ENCODE data around the gene UBE2J2.

UBE2J2 gene

GRCh38 chr1:1268284-1268682 lies 5.4 kb downstream of the UBE2J2 start:
- Histone ChIP-seq H3K4me1 (ENCODE audit: insufficient read depth, low read length) (0 out of 2 replicates have a peak, but pooled peaks cover 3% of the 10 kb centered on the region), H3K4me3 (ENCODE audit: low read length) (no peak overlapping the region), H3K27me3 (ENCODE audit: insufficient read depth, low read length) (no peaks in the 10 kb centered on the region), H3K9me3 (ENCODE audit: insufficient read depth, low read depth, low read length) (no peaks in the 10 kb centered on the region), H3K27ac (ENCODE audit: low read length) (no peak overlapping the region), H3K36me3 (ENCODE audit: insufficient read depth, low read depth, low read length) (peaks cover 50% of the 10 kb centered on the region), H3K9ac (ENCODE audit: low read depth, low read length) (no peak overlapping the region)

DNA sequence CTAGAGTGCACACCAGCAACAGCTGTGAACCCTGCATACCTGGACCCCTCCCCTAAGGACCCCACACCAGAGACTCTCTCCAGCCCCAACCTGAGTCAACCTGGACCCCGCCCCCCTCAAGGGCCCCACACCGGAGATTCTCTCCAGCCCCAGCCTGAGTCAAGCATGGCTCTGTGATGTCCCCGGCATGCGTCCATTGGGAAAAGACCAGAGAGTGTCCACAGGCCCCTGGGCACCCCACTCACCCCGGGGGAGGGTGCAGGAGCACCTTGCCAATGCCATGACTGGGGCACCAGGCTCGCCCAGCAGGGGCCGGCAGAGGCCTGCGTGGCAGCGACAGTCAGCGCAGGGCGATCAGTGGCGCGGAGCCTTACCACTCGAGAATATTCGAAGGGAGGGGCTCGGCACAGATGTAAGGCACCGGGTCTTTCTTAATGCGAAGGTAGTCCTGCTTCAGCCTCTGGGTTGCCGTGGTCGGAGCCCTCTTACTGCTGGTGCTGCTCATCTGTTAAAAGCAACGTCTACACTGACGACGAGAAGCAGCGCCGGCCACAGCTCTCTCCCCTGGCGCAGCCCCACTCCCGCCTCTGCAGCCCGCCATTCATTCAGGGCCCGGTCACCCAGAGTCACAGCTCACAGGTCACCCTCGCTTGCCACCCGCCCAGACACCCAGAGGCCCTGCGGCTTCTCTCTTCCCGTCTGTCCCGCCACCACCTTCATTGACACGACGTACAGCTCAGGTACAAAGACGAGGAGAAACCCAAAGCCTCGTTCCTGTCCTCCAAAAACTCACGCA lies 6.0 kb downstream of the UBE2J2 start:
- Histone ChIP-seq H3K9me3 (ENCODE audit: insufficient read depth, low read depth, low read length) (no peaks in the 10 kb centered on the region), H3K27ac (ENCODE audit: low read length) (no peak overlapping the region), H3K4me1 (ENCODE audit: insufficient read depth, low read length) (0 out of 2 replicates have a peak, but pooled peaks cover 3% of the 10 kb centered on the region), H3K36me3 (ENCODE audit: insufficient read depth, low read depth, low read length) (peaks cover 56% of the 10 kb centered on the region), H3K4me3 (ENCODE audit: low read length) (no peak overlapping the region), H3K9ac (ENCODE audit: low read depth, low read length) (no peak overlapping the region), H3K27me3 (ENCODE audit: insufficient read depth, low read length) (no peaks in the 10 kb centered on the region)

DNA sequence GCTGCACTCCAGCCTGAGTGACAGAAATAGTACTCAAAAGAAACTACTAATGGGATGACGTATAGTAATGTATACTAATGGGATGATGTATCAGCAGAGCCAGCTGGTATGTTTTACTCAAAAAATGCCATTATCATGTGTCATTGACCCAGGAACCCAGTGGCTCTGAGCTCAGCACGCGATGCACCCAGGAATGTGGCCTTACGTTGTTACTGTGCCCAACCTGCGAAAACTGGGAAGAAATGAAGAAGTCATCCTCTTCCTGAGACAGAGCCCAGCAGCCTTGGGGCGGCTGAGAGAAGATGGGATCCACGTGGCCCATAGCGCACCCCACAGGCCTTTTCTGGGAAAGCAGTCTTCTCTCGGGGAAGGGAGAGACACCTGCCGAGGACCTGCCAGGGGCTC lies 8.8 kb downstream of the UBE2J2 start:
- Histone ChIP-seq H3K4me3 (ENCODE audit: low read length) (no peak overlapping the region), H3K36me3 (ENCODE audit: insufficient read depth, low read depth, low read length) (peaks cover 74% of the 10 kb centered on the region), H3K9ac (ENCODE audit: low read depth, low read length) (no peak overlapping the region), H3K4me1 (ENCODE audit: insufficient read depth, low read length) (no peaks in the 10 kb centered on the region), H3K27ac (ENCODE audit: low read length) (no peak overlapping the region), H3K9me3 (ENCODE audit: insufficient read depth, low read depth, low read length) (no peaks in the 10 kb centered on the region), H3K27me3 (ENCODE audit: insufficient read depth, low read length) (no peaks in the 10 kb centered on the region)

DNA sequence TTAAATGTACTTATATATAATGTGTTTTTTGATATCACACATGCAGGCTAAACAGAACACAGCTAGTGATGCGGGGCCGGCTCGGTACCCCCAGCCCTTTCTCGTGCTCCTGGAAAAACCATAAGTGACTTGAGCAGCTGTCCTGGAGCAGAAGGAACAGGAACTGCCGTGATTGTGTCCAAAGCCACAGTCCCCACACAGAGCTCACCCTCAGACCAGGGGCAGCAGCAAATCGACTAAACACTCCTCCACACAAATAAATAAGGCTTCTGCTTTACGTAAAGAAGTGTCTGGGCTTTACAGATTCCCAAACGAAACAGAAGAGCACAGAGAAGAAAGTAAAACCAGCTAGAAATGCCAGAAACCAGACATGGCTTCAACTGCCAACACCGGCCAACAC lies 9.6 kb downstream of the UBE2J2 start:
- Histone ChIP-seq H3K4me1 (ENCODE audit: insufficient read depth, low read length) (no peaks in the 10 kb centered on the region), H3K4me3 (ENCODE audit: low read length) (no peak overlapping the region), H3K9me3 (ENCODE audit: insufficient read depth, low read depth, low read length) (no peaks in the 10 kb centered on the region), H3K36me3 (ENCODE audit: insufficient read depth, low read depth, low read length) (peaks cover 78% of the 10 kb centered on the region), H3K9ac (ENCODE audit: low read depth, low read length) (no peak overlapping the region), H3K27ac (ENCODE audit: low read length) (no peak overlapping the region), H3K27me3 (ENCODE audit: insufficient read depth, low read length) (no peaks in the 10 kb centered on the region)

- no peak overlapping the region for H3K9ac ChIP-seq (ENCODE audit: low read depth, low read length)
- no peaks in the 10 kb centered on the region for H3K27me3 ChIP-seq (ENCODE audit: insufficient read depth, low read length)
- H3K36me3 ChIP-seq (ENCODE audit: insufficient read depth, low read depth, low read length), result peaks cover 74% of the 10 kb centered on the region
- no peak overlapping the region for H3K27ac ChIP-seq (ENCODE audit: low read length)
- no peak overlapping the region for H3K4me3 ChIP-seq (ENCODE audit: low read length)
- no peaks in the 10 kb centered on the region for H3K9me3 ChIP-seq (ENCODE audit: insufficient read depth, low read depth, low read length)
- no peaks in the 10 kb centered on the region for H3K4me1 ChIP-seq (ENCODE audit: insufficient read depth, low read length)
Measured at GRCh38 chr1:1262758-1263157, 10.9 kb downstream of the UBE2J2 start.

DNA sequence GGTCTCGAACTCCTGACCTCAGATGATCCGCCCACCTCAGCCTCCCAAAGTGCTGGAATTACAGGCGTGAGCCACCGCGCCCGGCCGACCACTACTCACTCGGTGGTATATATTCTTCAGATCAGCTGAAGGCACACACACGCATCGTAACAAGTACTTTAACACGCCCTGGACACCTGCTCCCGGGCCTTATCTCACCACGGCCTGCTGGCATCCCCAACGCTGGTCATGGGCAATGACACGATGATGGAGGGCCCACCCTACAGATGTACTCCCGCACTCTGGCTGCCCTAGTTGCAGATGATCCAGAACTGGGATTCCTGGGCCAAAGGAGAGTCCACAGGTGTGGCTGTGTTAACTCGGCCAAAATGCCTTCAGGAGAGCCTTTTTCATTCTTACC lies 11.6 kb downstream of the UBE2J2 start:
- Histone ChIP-seq H3K4me1 (ENCODE audit: insufficient read depth, low read length) (0 out of 2 replicates have a peak, but pooled peaks cover 3% of the 10 kb centered on the region), H3K4me3 (ENCODE audit: low read length) (no peak overlapping the region), H3K36me3 (ENCODE audit: insufficient read depth, low read depth, low read length) (peaks cover 68% of the 10 kb centered on the region), H3K27me3 (ENCODE audit: insufficient read depth, low read length) (no peaks in the 10 kb centered on the region), H3K9me3 (ENCODE audit: insufficient read depth, low read depth, low read length) (no peaks in the 10 kb centered on the region), H3K27ac (ENCODE audit: low read length) (no peak overlapping the region), H3K9ac (ENCODE audit: low read depth, low read length) (no peak overlapping the region)

GRCh38 chr1:1260843-1261560 lies 12.7 kb downstream of the UBE2J2 start:
- no peak overlapping the region for H3K9ac ChIP-seq (ENCODE audit: low read depth, low read length)
- H3K4me1 ChIP-seq (ENCODE audit: insufficient read depth, low read length), result 0 out of 2 replicates have a peak, but pooled peaks cover 3% of the 10 kb centered on the region
- H3K27me3 ChIP-seq (ENCODE audit: insufficient read depth, low read length), result no peaks in the 10 kb centered on the region
- H3K27ac ChIP-seq (ENCODE audit: low read length), result no peak overlapping the region
- H3K36me3 ChIP-seq (ENCODE audit: insufficient read depth, low read depth, low read length), result peaks cover 75% of the 10 kb centered on the region
- H3K9me3 ChIP-seq (ENCODE audit: insufficient read depth, low read depth, low read length), result no peaks in the 10 kb centered on the region
- H3K4me3 ChIP-seq (ENCODE audit: low read length), result no peak overlapping the region

DNA sequence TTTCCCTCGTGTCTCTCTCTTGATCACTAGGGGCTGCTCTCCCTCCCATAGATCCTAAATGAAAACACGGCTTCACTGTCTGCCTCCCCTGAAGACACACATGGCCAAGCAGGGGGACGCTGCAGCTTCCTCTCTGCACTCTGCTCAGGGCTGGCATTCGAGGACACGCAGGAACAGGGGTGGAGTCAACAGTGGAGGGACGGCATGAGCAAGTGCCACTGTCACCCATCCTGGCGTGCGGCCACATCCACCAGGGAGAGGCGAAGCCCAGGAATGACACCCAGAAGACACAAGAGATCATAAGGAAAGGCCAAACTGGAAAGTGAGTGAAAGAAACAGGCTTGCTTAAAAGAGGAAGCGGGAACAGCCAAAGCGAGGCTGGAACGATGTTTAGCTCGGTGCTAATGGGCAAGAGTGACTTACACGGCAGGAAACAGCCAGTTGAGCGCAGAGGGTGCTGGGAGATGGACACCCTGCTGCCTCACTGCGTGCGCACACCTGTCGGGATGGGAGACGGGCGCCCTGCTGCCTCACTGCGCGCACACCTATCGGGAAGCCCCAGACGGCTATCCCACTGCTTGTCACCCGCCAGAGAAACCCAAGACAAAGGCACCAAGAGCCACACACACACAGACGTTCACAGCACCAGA lies 13.6 kb downstream of the UBE2J2 start:
- Histone ChIP-seq H3K27me3 (ENCODE audit: insufficient read depth, low read length) (no peaks in the 10 kb centered on the region), H3K9ac (ENCODE audit: low read depth, low read length) (no peak overlapping the region), H3K9me3 (ENCODE audit: insufficient read depth, low read depth, low read length) (no peaks in the 10 kb centered on the region), H3K27ac (ENCODE audit: low read length) (no peak overlapping the region), H3K36me3 (ENCODE audit: insufficient read depth, low read depth, low read length) (peaks cover 80% of the 10 kb centered on the region), H3K4me1 (ENCODE audit: insufficient read depth, low read length) (0 out of 2 replicates have a peak, but pooled peaks cover 3% of the 10 kb centered on the region), H3K4me3 (ENCODE audit: low read length) (no peak overlapping the region)

- no peaks in the 10 kb centered on the region for H3K27me3 ChIP-seq (ENCODE audit: insufficient read depth, low read length)
- no peak overlapping the region for H3K9ac ChIP-seq (ENCODE audit: low read depth, low read length)
- no peak overlapping the region for H3K27ac ChIP-seq (ENCODE audit: low read length)
- H3K4me3 ChIP-seq (ENCODE audit: low read length), result no peak overlapping the region
- H3K9me3 ChIP-seq (ENCODE audit: insufficient read depth, low read depth, low read length), result no peaks in the 10 kb centered on the region
- peaks cover 81% of the 10 kb centered on the region for H3K36me3 ChIP-seq (ENCODE audit: insufficient read depth, low read depth, low read length)
- 0 out of 2 replicates have a peak, but pooled peaks cover 3% of the 10 kb centered on the region for H3K4me1 ChIP-seq (ENCODE audit: insufficient read depth, low read length)
Measured at GRCh38 chr1:1259540-1259939, 14.1 kb downstream of the UBE2J2 start.

- H3K4me3 ChIP-seq (ENCODE audit: low read length), result no peak overlapping the region
- no peak overlapping the region for H3K9ac ChIP-seq (ENCODE audit: low read depth, low read length)
- H3K27me3 ChIP-seq (ENCODE audit: insufficient read depth, low read length), result no peaks in the 10 kb centered on the region
- peaks cover 81% of the 10 kb centered on the region for H3K36me3 ChIP-seq (ENCODE audit: insufficient read depth, low read depth, low read length)
- H3K4me1 ChIP-seq (ENCODE audit: insufficient read depth, low read length), result 0 out of 2 replicates have a peak, but pooled peaks cover 3% of the 10 kb centered on the region
- no peak overlapping the region for H3K27ac ChIP-seq (ENCODE audit: low read length)
- no peaks in the 10 kb centered on the region for H3K9me3 ChIP-seq (ENCODE audit: insufficient read depth, low read depth, low read length)
Measured at GRCh38 chr1:1259119-1259488, 14.6 kb downstream of the UBE2J2 start.

- no peaks in the 10 kb centered on the region for H3K9me3 ChIP-seq (ENCODE audit: insufficient read depth, low read depth, low read length)
- 0 out of 2 replicates have a peak, but pooled peaks cover 3% of the 10 kb centered on the region for H3K4me1 ChIP-seq (ENCODE audit: insufficient read depth, low read length)
- H3K27me3 ChIP-seq (ENCODE audit: insufficient read depth, low read length), result no peaks in the 10 kb centered on the region
- H3K4me3 ChIP-seq (ENCODE audit: low read length), result no peak overlapping the region
- no peak overlapping the region; the same call in none of the 2 replicates for H3K9ac ChIP-seq (ENCODE audit: low read depth, low read length)
- H3K27ac ChIP-seq (ENCODE audit: low read length), result peak overlapping the region; percentile 21
- peaks cover 70% of the 10 kb centered on the region for H3K36me3 ChIP-seq (ENCODE audit: insufficient read depth, low read depth, low read length)
Measured at GRCh38 chr1:1256956-1257871, 16.4 kb downstream of the UBE2J2 start.

Data from iPS-20b (cell line).